GM12891 (cell line): ENCODE results near the gene SLC13A3.

Source experiments
- POLR2A ChIP-seq: IDR thresholded peaks from 2 replicates; pipeline ENCODE4 v1.6.1; 2011; ENCODE audit warnings: low read depth, low read length, control low read depth
- POLR2AphosphoS5 ChIP-seq: IDR thresholded peaks from 2 replicates; pipeline ENCODE4 v1.6.1; 2011; ENCODE audit warnings: low read depth, low read length, control low read depth
- SPI1 ChIP-seq: IDR thresholded peaks from 2 replicates; pipeline ENCODE4 v1.6.1; 2011; ENCODE audit warnings: low read depth, low read length, control low read depth
- TAF1 ChIP-seq: IDR thresholded peaks from 2 replicates; pipeline ENCODE4 v1.6.1; 2011; ENCODE audit warnings: low read depth, low read length, control low read depth

- TF ChIP-seq POLR2A, result no peak
- TF ChIP-seq POLR2AphosphoS5, result no peak
- TF ChIP-seq TAF1, result no peak
- no peak for TF ChIP-seq SPI1
Measured at GRCh38 chr20:46578745-46579144, 72.5 kb downstream of the SLC13A3 start.
